Right lobe of liver (tissue), 6 donors: Measurements from ENCODE around the gene TEDC2. TPM values are rescaled to one million over a fixed set of nuclear protein-coding genes. Genes with fewer than 3 reads are reported as not detected.

ENCODE experiments used
- ATAC-seq, 4 donors: fragments of 200-7000 bp; cut with Tn5 transposase; one replicate each; pipeline ENCODE4 v1.9.1; 2020; ENCODE audit warnings: mild to moderate bottlenecking in 4 of 4, moderate library complexity in 4 of 4
- DNase-seq, 3 donors: peaks; one replicate each; pipeline ENCODE4 v3.0.0-alpha.2; 2020
- H3K27ac ChIP-seq, 3 donors: fragments of 200-600 bp; one replicate each; pipeline ENCODE4 v1.8.0; 2022
- H3K27me3 ChIP-seq, 2 donors: fragments of 200-600 bp; one replicate each; pipeline ENCODE4 v1.8.0; 2022
- H3K36me3 ChIP-seq, 4 donors: fragments of 200-600 bp; sonication (generic) in 1 of 4; one replicate each; pipeline versions ENCODE4 v1.5.1 to v1.8.0; 2017 to 2022; ENCODE audit warnings: control low read depth in 1 of 4
- H3K4me1 ChIP-seq, 4 donors: fragments of 200-600 bp; sonication (generic) in 1 of 4; one replicate each; pipeline versions ENCODE4 v1.5.1 to v1.8.0; 2017 to 2022; ENCODE audit warnings: control low read depth in 1 of 4
- H3K4me3 ChIP-seq, 3 donors: fragments of 200-600 bp; one replicate each; pipeline ENCODE4 v1.8.0; 2022
- H3K9me3 ChIP-seq, 4 donors: fragments of 200-600 bp; sonication (generic) in 1 of 4; one replicate each; pipeline versions ENCODE4 v1.5.1 to v1.8.0; 2017 to 2022; ENCODE audit warnings: control low read depth in 1 of 4
- POLR2A ChIP-seq: fragments of 450-650 bp; IDR thresholded peaks from one replicate; pipeline ENCODE4 v1.6.1; 2017; ENCODE audit warnings: antibody characterized with exemption, mild to moderate bottlenecking
- WGBS: methylation state at CpG from one replicate; pipeline ENCODE4 v1.1.6; 2018; ENCODE audit warnings: low coverage, low lambda C conversion rate; ENCODE audit not compliant: insufficient coverage; ENCODE audit errors: missing lambda C conversion rate; 5-methylcytosine and 5-hydroxymethylcytosine counted together
- intact Hi-C, 2 donors: fragments of 100-400 bp; cut with DNase I; formaldehyde crosslinking; loops; one replicate each; pipeline versions ENCODE4 v1.11.2 to v1.14.1; 2022
- total RNA-seq, 6 experiments: library from RNA; depleted of rRNA in 2 of 6; stranded (reverse); fragments of >200 nt in 2 of 6; fragmentation: NEBNext Ultra II Directional in 3 of 6; extraction: Animal tissue kit (Norgen Biotek cat#: 25700) in 3 of 6; gene quantifications; one replicate each; pipeline versions ENCODE4 v1.1.0 to v1.2.4, GENCODE V29; 2016 to 2023
- TF ChIP-seq, protein P1 (sequence below), 4 donors: fragments of 200-600 bp in 3 of 4; fragments of 450-650 bp in 1 of 4; IDR thresholded peaks; one replicate each; pipeline versions ENCODE4 v1.5.1 to v1.8.0; 2016 to 2022; ENCODE audit warnings: antibody characterized with exemption in 4 of 4, mild to moderate bottlenecking in 2 of 4
- donor health status: DM: no; HTN: yes; CAD: no.
- donor health status: DM: no; HTN: no; CAD: no.
- donor health status: DM: no; HTN: no; CAD: no.
- donor health status: DM: no; HTN: yes; CAD: no.
- donor health status: DM: no; HTN: yes; CAD: no.

TEDC2 gene
- total RNA-seq, 6 experiments from 2014 or later: 0.35 to 2.8 (median 0.87) TPM

GRCh38 chr16:2466667-2467527, 7.0 kb downstream of the TEDC2 start:
- H3K9me3 ChIP-seq: no peaks in the 10 kb centered on the region
- ATAC-seq: no peak
- peak in 1 of 3 donors; percentile 44 for DNase-seq
- intact Hi-C loops: no loop called here
- H3K4me3 ChIP-seq: no peak overlapping the region
- H3K27ac ChIP-seq: no peak overlapping the region
- H3K27me3 ChIP-seq: no peaks in the 10 kb centered on the region
- no peaks in the 10 kb centered on the region for H3K36me3 ChIP-seq
- H3K4me1 ChIP-seq: peaks cover 0 to 32% (median 3%) of the 10 kb centered on the region in 4 donors
- WGBS: 55% methylated on average over 9 of the region's 29 CpGs
- no peak for TF ChIP-seq POLR2A
- TF ChIP-seq, protein P1, sequence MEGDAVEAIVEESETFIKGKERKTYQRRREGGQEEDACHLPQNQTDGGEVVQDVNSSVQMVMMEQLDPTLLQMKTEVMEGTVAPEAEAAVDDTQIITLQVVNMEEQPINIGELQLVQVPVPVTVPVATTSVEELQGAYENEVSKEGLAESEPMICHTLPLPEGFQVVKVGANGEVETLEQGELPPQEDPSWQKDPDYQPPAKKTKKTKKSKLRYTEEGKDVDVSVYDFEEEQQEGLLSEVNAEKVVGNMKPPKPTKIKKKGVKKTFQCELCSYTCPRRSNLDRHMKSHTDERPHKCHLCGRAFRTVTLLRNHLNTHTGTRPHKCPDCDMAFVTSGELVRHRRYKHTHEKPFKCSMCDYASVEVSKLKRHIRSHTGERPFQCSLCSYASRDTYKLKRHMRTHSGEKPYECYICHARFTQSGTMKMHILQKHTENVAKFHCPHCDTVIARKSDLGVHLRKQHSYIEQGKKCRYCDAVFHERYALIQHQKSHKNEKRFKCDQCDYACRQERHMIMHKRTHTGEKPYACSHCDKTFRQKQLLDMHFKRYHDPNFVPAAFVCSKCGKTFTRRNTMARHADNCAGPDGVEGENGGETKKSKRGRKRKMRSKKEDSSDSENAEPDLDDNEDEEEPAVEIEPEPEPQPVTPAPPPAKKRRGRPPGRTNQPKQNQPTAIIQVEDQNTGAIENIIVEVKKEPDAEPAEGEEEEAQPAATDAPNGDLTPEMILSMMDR (IDR thresholded peaks at IDR 0.05): no peak

GRCh38 chr16:2467528-2468232, 7.8 kb downstream of the TEDC2 start:
- no peaks in the 10 kb centered on the region for H3K27me3 ChIP-seq
- TF ChIP-seq, protein P1 (IDR thresholded peaks at IDR 0.05): peak in 1 of 4 donors; percentile 10
- peak; percentile 35 for TF ChIP-seq POLR2A
- DNase-seq (peak in 2 of 3 donors; percentile 60 to 72), ATAC-seq (peak; percentile 23 to 43 (median 30))
- 5% methylated on average over 14 of the region's 80 CpGs for WGBS
- intact Hi-C loops: no loop called here
- no peaks in the 10 kb centered on the region for H3K9me3 ChIP-seq
- H3K27ac ChIP-seq: no peak overlapping the region
- peaks cover 0 to 40% (median 7%) of the 10 kb centered on the region in 4 donors for H3K4me1 ChIP-seq
- H3K36me3 ChIP-seq: no peaks in the 10 kb centered on the region
- H3K4me3 ChIP-seq: peak overlapping the region; percentile 22 to 44 (median 36)

DNA sequence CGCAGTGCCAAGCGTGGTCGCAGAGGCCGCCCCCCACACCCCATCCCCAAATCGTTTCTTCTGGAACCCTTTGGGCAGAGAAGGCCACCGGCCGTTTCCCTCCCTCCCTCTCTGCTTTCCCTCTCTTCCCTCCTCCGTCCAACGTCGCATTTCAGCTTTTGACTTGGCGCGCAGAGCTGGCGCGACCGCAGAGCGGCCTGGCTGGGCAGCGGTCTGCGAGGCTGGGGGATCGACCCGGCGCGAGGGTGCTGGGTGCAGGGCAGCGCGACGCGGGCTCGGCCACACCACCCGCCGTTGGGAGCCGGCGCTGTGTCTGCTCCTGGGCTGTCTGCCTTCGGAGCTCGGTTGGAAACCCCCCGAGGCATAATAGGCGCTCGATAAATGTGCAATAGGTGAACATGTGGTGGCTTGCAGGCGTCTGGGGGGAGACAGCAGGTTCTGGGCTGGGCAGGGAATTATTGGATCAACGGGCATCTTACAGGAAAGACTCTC, 8.4 kb downstream of the TEDC2 start:
- no peaks in the 10 kb centered on the region for H3K27me3 ChIP-seq

DNA sequence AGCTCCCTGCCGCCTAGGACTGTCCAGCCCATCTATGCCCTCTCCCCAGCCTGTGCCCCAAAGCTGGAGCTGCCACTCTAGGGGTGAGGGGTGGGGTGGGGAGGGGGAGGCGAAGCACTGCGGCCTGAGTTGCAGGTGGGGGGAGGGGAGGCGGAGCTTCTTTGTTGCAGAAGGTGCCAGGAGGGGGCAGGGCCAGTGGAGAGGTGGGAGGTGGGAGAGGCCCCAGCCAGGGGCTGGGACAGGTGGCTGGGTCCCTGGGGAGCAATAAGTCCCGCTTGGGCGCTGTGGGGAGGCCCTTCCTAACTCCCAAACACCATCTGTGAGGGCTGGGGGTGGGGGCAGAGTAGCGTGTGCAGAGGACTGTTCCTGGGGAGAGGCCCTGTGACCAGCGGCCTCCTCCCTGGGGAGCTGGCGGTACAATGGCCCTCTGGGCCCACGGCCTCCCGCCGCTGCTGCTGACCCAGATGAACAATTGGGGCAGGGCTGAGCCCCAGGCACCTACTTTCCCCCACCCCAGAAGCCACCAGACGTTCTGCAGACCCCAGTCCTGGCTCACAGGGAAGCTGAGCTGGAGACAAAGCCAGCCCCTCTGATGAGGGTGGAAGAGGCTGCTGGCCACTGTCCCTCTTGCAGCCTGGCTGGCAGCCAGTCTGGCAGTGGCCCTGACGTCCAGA, 9.0 kb downstream of the TEDC2 start:
- Histone ChIP-seq H3K27me3 (no peaks in the 10 kb centered on the region), H3K27ac (no peak overlapping the region), H3K9me3 (no peaks in the 10 kb centered on the region), H3K4me3 (peak overlapping the region in 1 of 3 donors; percentile 36), H3K4me1 (peaks cover 0 to 52% (median 11%) of the 10 kb centered on the region in 4 donors), H3K36me3 (no peaks in the 10 kb centered on the region)
- WGBS: 6% methylated on average over 3 of the region's 14 CpGs
- intact Hi-C loops: no loop called here
- DNase-seq (peak in 2 of 3 donors; percentile 53 to 65), ATAC-seq (peak; percentile 17 to 48 (median 35))
- TF ChIP-seq, protein P1 (IDR thresholded peaks at IDR 0.05): no peak
- no peak for TF ChIP-seq POLR2A

More for the DNA sequence above, 8.4 kb downstream of the TEDC2 start:
- intact Hi-C loops: no loop called here
- WGBS: 0% methylated on average over 13 of the region's 38 CpGs
- TF ChIP-seq, protein P1 (IDR thresholded peaks at IDR 0.05): no peak
- no peak for TF ChIP-seq POLR2A
- Histone ChIP-seq H3K9me3 (no peaks in the 10 kb centered on the region), H3K4me3 (peak overlapping the region; percentile 22 to 44 (median 36)), H3K36me3 (no peaks in the 10 kb centered on the region), H3K27ac (no peak overlapping the region), H3K4me1 (peaks cover 0 to 46% (median 10%) of the 10 kb centered on the region in 4 donors)
- peak in 1 of 3 donors; percentile 54 for DNase-seq
- peak in 2 of 4 donors; percentile 4 to 16 for ATAC-seq
